Hepatocyte (in vitro differentiated cells): Measurements from ENCODE around the gene EMCN. TPM values are rescaled to one million over a fixed set of nuclear protein-coding genes. Genes with fewer than 3 reads are reported as not detected.

Experiments used
- DNase-seq: peaks from one replicate; pipeline ENCODE4 v3.0.0-alpha.2; 2016; ENCODE audit warnings: low spot score
- H2AFZ ChIP-seq: fragments of 200-600 bp; sonication (generic); 2 replicates; pipeline ENCODE4 v1.6.0; 2016; ENCODE audit warnings: antibody characterized with exemption, mild to moderate bottlenecking
- H3K27ac ChIP-seq: fragments of 200-600 bp; sonication (generic); 2 replicates; pipeline ENCODE4 v1.5.1; 2016; ENCODE audit warnings: mild to moderate bottlenecking
- H3K27me3 ChIP-seq: fragments of 200-600 bp; sonication (generic); 2 replicates; pipeline ENCODE4 v1.6.1; 2016
- H3K36me3 ChIP-seq: fragments of 200-600 bp; sonication (generic); replicated peaks from 2 replicates; pipeline ENCODE4 v1.5.1; 2016; ENCODE audit warnings: low read depth; ENCODE audit not compliant: insufficient read depth
- H3K4me1 ChIP-seq: fragments of 200-600 bp; sonication (generic); 2 replicates; pipeline ENCODE4 v1.5.1; 2016; ENCODE audit warnings: mild to moderate bottlenecking, moderate library complexity; ENCODE audit not compliant: insufficient read depth
- H3K4me2 ChIP-seq: fragments of 200-600 bp; sonication (generic); 2 replicates; pipeline ENCODE4 v1.6.0; 2016
- H3K4me3 ChIP-seq: fragments of 200-600 bp; sonication (generic); 2 replicates; pipeline ENCODE4 v1.5.1; 2016; ENCODE audit warnings: mild to moderate bottlenecking
- H3K79me2 ChIP-seq: fragments of 200-600 bp; sonication (generic); 2 replicates; pipeline ENCODE4 v1.6.0; 2017; ENCODE audit warnings: mild to moderate bottlenecking
- H3K9me2 ChIP-seq: fragments of 200-600 bp; sonication (generic); replicated peaks from 2 replicates; pipeline ENCODE4 v1.6.0; 2017; ENCODE audit warnings: mild to moderate bottlenecking; ENCODE audit not compliant: insufficient read depth
- H3K9me3 ChIP-seq: fragments of 200-600 bp; sonication (generic); 2 replicates; pipeline ENCODE4 v1.5.1; 2016; ENCODE audit warnings: low read depth, mild to moderate bottlenecking
- H4K20me1 ChIP-seq: fragments of 200-600 bp; sonication (generic); 2 replicates; pipeline ENCODE4 v1.6.0; 2016; ENCODE audit warnings: mild to moderate bottlenecking; ENCODE audit not compliant: insufficient read depth, poor library complexity, severe bottlenecking
- EZH2 ChIP-seq: fragments of 200-600 bp; sonication (generic); IDR thresholded peaks from 2 replicates; pipeline ENCODE4 v1.6.1; 2016; ENCODE audit warnings: antibody characterized with exemption, mild to moderate bottlenecking, borderline replicate concordance
- EZH2phosphoT487 ChIP-seq: fragments of 200-600 bp; sonication (generic); IDR thresholded peaks from one replicate; pipeline ENCODE4 v1.6.1; 2018; ENCODE audit warnings: antibody characterized with exemption, mild to moderate bottlenecking, low read depth, moderate library complexity; ENCODE audit not compliant: unreplicated experiment, severe bottlenecking
- WGBS: methylation state at CpG from one replicate; pipeline ENCODE4 v1.1.6; 2016; ENCODE audit warnings: low lambda C conversion rate; ENCODE audit errors: missing lambda C conversion rate; 5-methylcytosine and 5-hydroxymethylcytosine counted together
- polyA plus RNA-seq: library from polyadenylated mRNA; unstranded; fragments of >200 nt; fragmentation: Nextera tagmentation; extraction: Ambion mirVana; gene quantifications from 2 replicates; pipeline ENCODE4 v1.2.1, GENCODE V29; 2016
- total RNA-seq: library from RNA; depleted of rRNA; stranded (reverse); fragments of >200 nt; gene quantifications from 2 replicates; pipeline ENCODE4 v1.2.3, GENCODE V29; 2014
- TF ChIP-seq, protein P1 (sequence below): fragments of 200-600 bp; sonication (generic); IDR thresholded peaks from 2 replicates; pipeline ENCODE4 v1.5.1; 2016; ENCODE audit warnings: antibody characterized with exemption, mild to moderate bottlenecking; ENCODE audit not compliant: poor library complexity

EMCN gene
- total and polyA plus RNA-seq, 2 experiments from 2014 or later: 0.19 to 0.37 TPM

GRCh38 chr4:100461807-100462605 lies 55.8 kb downstream of the EMCN start:
- no peak overlapping the region for H3K27ac ChIP-seq
- no peaks in the 10 kb centered on the region for H3K9me2 ChIP-seq
- no peaks in the 10 kb centered on the region for H3K27me3 ChIP-seq
- H3K9me3 ChIP-seq: no peaks in the 10 kb centered on the region
- no peak for DNase-seq
- H2AFZ ChIP-seq: no peak overlapping the region
- no peaks in the 10 kb centered on the region for H4K20me1 ChIP-seq
- no peak overlapping the region for H3K4me3 ChIP-seq
- TF ChIP-seq, protein P1, sequence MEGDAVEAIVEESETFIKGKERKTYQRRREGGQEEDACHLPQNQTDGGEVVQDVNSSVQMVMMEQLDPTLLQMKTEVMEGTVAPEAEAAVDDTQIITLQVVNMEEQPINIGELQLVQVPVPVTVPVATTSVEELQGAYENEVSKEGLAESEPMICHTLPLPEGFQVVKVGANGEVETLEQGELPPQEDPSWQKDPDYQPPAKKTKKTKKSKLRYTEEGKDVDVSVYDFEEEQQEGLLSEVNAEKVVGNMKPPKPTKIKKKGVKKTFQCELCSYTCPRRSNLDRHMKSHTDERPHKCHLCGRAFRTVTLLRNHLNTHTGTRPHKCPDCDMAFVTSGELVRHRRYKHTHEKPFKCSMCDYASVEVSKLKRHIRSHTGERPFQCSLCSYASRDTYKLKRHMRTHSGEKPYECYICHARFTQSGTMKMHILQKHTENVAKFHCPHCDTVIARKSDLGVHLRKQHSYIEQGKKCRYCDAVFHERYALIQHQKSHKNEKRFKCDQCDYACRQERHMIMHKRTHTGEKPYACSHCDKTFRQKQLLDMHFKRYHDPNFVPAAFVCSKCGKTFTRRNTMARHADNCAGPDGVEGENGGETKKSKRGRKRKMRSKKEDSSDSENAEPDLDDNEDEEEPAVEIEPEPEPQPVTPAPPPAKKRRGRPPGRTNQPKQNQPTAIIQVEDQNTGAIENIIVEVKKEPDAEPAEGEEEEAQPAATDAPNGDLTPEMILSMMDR: no peak
- no peak for TF ChIP-seq EZH2
- TF ChIP-seq EZH2phosphoT487: no peak
- 92% methylated on average over 5 of the region's 5 CpGs for WGBS
- H3K36me3 ChIP-seq: no peaks in the 10 kb centered on the region
- H3K79me2 ChIP-seq: no peaks in the 10 kb centered on the region
- no peak overlapping the region for H3K4me2 ChIP-seq
- H3K4me1 ChIP-seq: no peaks in the 10 kb centered on the region

DNA sequence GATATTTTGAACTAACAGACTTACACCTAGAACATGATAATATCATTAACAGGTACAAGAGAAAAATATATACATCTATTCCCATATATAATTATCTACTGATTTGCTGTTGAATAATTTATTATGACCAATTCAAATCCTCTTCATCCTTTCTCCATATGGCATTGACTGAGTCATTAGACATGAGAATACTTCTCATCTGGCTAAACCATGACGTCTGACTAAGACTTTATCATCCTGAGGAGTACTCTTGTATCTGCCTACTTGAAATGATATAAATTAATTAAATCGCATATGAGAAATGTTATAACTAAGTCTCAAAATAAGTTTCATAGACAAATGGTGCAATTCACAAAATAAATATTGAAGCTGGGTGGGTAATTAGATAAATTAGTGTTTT lies 67.4 kb downstream of the EMCN start:
- H3K36me3 ChIP-seq: no peaks in the 10 kb centered on the region
- H3K27me3 ChIP-seq: no peaks in the 10 kb centered on the region
- H3K79me2 ChIP-seq: no peaks in the 10 kb centered on the region
- TF ChIP-seq, protein P1: no peak
- TF ChIP-seq EZH2phosphoT487: no peak
- no peak for TF ChIP-seq EZH2
- 86% methylated on average over 2 of the region's 2 CpGs for WGBS
- H2AFZ ChIP-seq: no peak overlapping the region
- H3K4me2 ChIP-seq: no peak overlapping the region
- H4K20me1 ChIP-seq: no peaks in the 10 kb centered on the region
- no peaks in the 10 kb centered on the region for H3K9me2 ChIP-seq
- DNase-seq: no peak
- H3K4me1 ChIP-seq: no peaks in the 10 kb centered on the region
- H3K4me3 ChIP-seq: no peak overlapping the region
- H3K9me3 ChIP-seq: no peaks in the 10 kb centered on the region
- no peak overlapping the region for H3K27ac ChIP-seq

DNA sequence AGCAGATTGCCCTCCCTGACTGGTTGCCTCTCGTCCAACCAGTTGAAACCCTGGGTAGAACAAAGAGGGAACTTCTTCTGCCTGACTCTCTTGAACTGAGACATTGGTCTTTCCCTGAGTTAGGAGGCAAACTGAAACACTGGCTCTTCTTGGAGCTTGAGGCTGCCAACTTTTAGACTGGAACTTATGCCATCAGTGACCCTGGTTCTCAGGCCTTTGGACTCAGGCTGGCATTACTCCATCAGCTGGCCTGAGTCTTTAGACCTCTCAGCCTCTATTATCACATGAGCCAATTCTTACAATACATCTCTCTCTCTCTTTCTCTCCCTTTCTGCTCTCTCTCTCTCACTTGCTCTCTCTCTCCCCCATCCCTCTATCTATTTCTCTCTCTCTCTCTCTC lies 86.4 kb downstream of the EMCN start:
- H3K27ac ChIP-seq: no peak overlapping the region
- TF ChIP-seq, protein P1: no peak
- no peak for TF ChIP-seq EZH2phosphoT487
- no peaks in the 10 kb centered on the region for H3K79me2 ChIP-seq
- DNase-seq: no peak
- 93% methylated on average over 1 of the region's 1 CpG for WGBS
- no peaks in the 10 kb centered on the region for H3K4me1 ChIP-seq
- no peaks in the 10 kb centered on the region for H3K9me2 ChIP-seq
- no peaks in the 10 kb centered on the region for H3K9me3 ChIP-seq
- H3K4me3 ChIP-seq: no peak overlapping the region
- H3K36me3 ChIP-seq: no peaks in the 10 kb centered on the region
- H2AFZ ChIP-seq: no peak overlapping the region
- no peak overlapping the region for H3K4me2 ChIP-seq
- H3K27me3 ChIP-seq: no peaks in the 10 kb centered on the region
- H4K20me1 ChIP-seq: no peaks in the 10 kb centered on the region
